ENCODE data around the gene ADGRG6.

ADGRG6 gene

GRCh38 chr6:142356201-142356883 is 54.5 kb downstream of the ADGRG6 start (continued):
- no peak for TF ChIP-seq ZBTB8A (tag by site-specific recombination; IDR thresholded peaks at IDR 0.05)
- no peak for TF ChIP-seq ZSCAN5A (tag by site-specific recombination; IDR thresholded peaks at IDR 0.05)
- no peak for TF ChIP-seq ZFHX2 (tag by site-specific recombination; conservative IDR thresholded peaks at IDR 0.05)
- TF ChIP-seq EGR2 (tag by site-specific recombination; IDR thresholded peaks at IDR 0.05; ENCODE audit: low read depth): no peak
- TF ChIP-seq ZNF610 (tag by site-specific recombination; IDR thresholded peaks at IDR 0.05; ENCODE audit: borderline replicate concordance): no peak

- Histone ChIP-seq H3K36me3 (ENCODE audit: control insufficient read depth in 2 of 2, insufficient read depth in 1 of 2, low read length in 2 of 2) (no peaks in the 10 kb centered on the region), H3K4me3 (ENCODE audit: low read depth, low read length) (no peak overlapping the region), H3K27ac (ENCODE audit: extremely low read depth, low read depth, low read length) (no peak overlapping the region), H3K9me3 (ENCODE audit: control insufficient read depth, insufficient read depth, low read depth, low read length) (no peaks in the 10 kb centered on the region), H3K4me1 (ENCODE audit: control insufficient read depth, insufficient read depth, low read length) (peaks cover 30% of the 10 kb centered on the region)
- ChIA-PET CTCF (interaction anchor here (0.6 to 2.3 kb wide), 7 partner anchors 9 to 181 kb away, joined by 3 to 8 read pairs (median 4); partner anchors contain the start of gene ADGRG6), POLR2A (interaction anchor here (1.6 kb wide), 1 partner anchor 35 kb away, joined by 3 read pairs; no protein-coding TSS in a partner anchor)
- TF ChIP-seq ATF2 (tag by site-specific recombination; IDR thresholded peaks at IDR 0.05; ENCODE audit: low read depth): no peak
- TF ChIP-seq ZNF843 (tag by site-specific recombination; IDR thresholded peaks at IDR 0.05): 0 out of 2 replicates have a peak, but pooled peaks have one; percentile 48
- TF ChIP-seq ZNF501 (tag by site-specific recombination; IDR thresholded peaks at IDR 0.05): no peak
- peak; percentile 81 for TF ChIP-seq ZNF366 (tag by site-specific recombination; conservative IDR thresholded peaks at IDR 0.05)
These were observed 55.0 kb downstream of the ADGRG6 start for GRCh38 chr6:142356884-142357225.

GRCh38 chr6:142357879-142358278 is 56.1 kb downstream of the ADGRG6 start:
- no peaks in the 10 kb centered on the region for H3K36me3 ChIP-seq (ENCODE audit: control insufficient read depth in 2 of 2, insufficient read depth in 1 of 2, low read length in 2 of 2)
- ChIA-PET CTCF (no interaction called here), POLR2A (no interaction called here)
- H3K4me3 ChIP-seq (ENCODE audit: low read depth, low read length): no peak overlapping the region
- H3K27ac ChIP-seq (ENCODE audit: extremely low read depth, low read depth, low read length): no peak overlapping the region
- no peaks in the 10 kb centered on the region for H3K9me3 ChIP-seq (ENCODE audit: control insufficient read depth, insufficient read depth, low read depth, low read length)
- H3K4me1 ChIP-seq (ENCODE audit: control insufficient read depth, insufficient read depth, low read length): peaks cover 30% of the 10 kb centered on the region
- TF ChIP-seq MYNN (tag by site-specific recombination; IDR thresholded peaks at IDR 0.05; ENCODE audit: borderline replicate concordance) (no peak), ZBTB11 (tag by site-specific recombination; conservative IDR thresholded peaks at IDR 0.05; ENCODE audit: low read depth) (no peak), ZNF488 (tag by site-specific recombination; IDR thresholded peaks at IDR 0.05) (no peak), HOXC10 (CRISPR knock-in tag; IDR thresholded peaks at IDR 0.05) (no peak), SP2 (tag by site-specific recombination; IDR thresholded peaks at IDR 0.05) (no peak), ZNF560 (tag by site-specific recombination; IDR thresholded peaks at IDR 0.05; ENCODE audit: borderline replicate concordance) (no peak), ZNF549 (tag by site-specific recombination; IDR thresholded peaks at IDR 0.05) (no peak), OSR2 (tag by site-specific recombination; IDR thresholded peaks at IDR 0.05) (0 out of 2 replicates have a peak, but pooled peaks have one; percentile 35), ZNF843 (tag by site-specific recombination; IDR thresholded peaks at IDR 0.05) (peak; percentile 15; the same call in 1 of the 2 replicates), ZNF629 (tag by site-specific recombination; IDR thresholded peaks at IDR 0.05) (peak; percentile 90), ATF2 (tag by site-specific recombination; IDR thresholded peaks at IDR 0.05; ENCODE audit: low read depth) (peak; percentile 91), ZNF626 (tag by site-specific recombination; IDR thresholded peaks at IDR 0.05) (no peak), ZNF292 (tag by site-specific recombination; IDR thresholded peaks at IDR 0.05; ENCODE audit: borderline replicate concordance, low read depth) (no peak), ZFP37 (tag by site-specific recombination; IDR thresholded peaks at IDR 0.05) (no peak), ZNF529 (tag by site-specific recombination; IDR thresholded peaks at IDR 0.05; ENCODE audit: insufficient replicate concordance) (no peak), ZNF768 (tag by site-specific recombination; IDR thresholded peaks at IDR 0.05) (no peak), BCL11A (tag by site-specific recombination; IDR thresholded peaks at IDR 0.05; ENCODE audit: low read depth) (no peak), ZNF610 (tag by site-specific recombination; IDR thresholded peaks at IDR 0.05; ENCODE audit: borderline replicate concordance) (no peak)
